OCI-LY1 (cell line): ENCODE data around the gene CTCFL.

ENCODE experiments used
- EZH2 ChIP-seq: fragments of 200-600 bp; sonication (generic), shearing (Covaris generic); IDR thresholded peaks from 2 replicates; pipeline ENCODE4 v1.8.0; 2017; ENCODE audit warnings: borderline replicate concordance, mixed run types, mild to moderate bottlenecking, antibody characterized with exemption, low read length, moderate library complexity, mixed read lengths
- TF ChIP-seq, protein P1 (sequence below): fragments of 200-600 bp; sonication (generic), shearing (Covaris generic); IDR thresholded peaks from 2 replicates; pipeline ENCODE4 v1.5.1; 2017; ENCODE audit warnings: mild to moderate bottlenecking, antibody characterized with exemption, low read length, moderate library complexity, mixed read lengths

DNA sequence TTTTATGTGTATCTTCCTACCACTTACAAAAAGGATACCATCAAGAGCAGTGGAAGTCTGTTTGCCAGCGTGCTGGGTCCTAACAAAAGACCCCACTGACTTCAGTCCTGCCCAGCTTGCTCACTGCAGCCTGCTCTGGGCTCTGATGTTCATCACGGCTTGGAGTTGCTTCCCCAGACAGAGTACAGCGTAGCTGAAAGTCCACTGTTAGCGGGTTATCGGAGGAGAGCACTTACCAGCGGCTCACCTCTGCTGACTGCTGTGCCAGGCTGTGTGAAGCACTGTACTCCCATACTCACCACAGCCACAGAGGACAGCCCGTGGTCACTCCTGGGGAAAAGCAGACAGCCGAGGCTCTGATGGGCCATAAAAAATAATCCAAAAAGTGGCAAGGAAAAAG lies 40.2 kb downstream of the CTCFL start:
- TF ChIP-seq, protein P1, sequence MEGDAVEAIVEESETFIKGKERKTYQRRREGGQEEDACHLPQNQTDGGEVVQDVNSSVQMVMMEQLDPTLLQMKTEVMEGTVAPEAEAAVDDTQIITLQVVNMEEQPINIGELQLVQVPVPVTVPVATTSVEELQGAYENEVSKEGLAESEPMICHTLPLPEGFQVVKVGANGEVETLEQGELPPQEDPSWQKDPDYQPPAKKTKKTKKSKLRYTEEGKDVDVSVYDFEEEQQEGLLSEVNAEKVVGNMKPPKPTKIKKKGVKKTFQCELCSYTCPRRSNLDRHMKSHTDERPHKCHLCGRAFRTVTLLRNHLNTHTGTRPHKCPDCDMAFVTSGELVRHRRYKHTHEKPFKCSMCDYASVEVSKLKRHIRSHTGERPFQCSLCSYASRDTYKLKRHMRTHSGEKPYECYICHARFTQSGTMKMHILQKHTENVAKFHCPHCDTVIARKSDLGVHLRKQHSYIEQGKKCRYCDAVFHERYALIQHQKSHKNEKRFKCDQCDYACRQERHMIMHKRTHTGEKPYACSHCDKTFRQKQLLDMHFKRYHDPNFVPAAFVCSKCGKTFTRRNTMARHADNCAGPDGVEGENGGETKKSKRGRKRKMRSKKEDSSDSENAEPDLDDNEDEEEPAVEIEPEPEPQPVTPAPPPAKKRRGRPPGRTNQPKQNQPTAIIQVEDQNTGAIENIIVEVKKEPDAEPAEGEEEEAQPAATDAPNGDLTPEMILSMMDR: no peak
- TF ChIP-seq EZH2: no peak
